Muscle of back (tissue), 13 donors: ENCODE results near the gene PDCD10. TPM values are rescaled to one million over a fixed set of nuclear protein-coding genes. Genes with fewer than 3 reads are reported as not detected.

ENCODE experiments used
- DNase-seq, 3 donors: peaks; one replicate each; pipeline versions ENCODE4 v3.0.0 to v3.0.0-alpha.2; 2013
- long read RNA-seq, 9 donors: transcript quantifications; one replicate each; lab custom pipeline, GENCODE V29; 2026
- polyA plus RNA-seq, 10 donors: library from polyadenylated mRNA; unstranded; fragments of 120-200 nt; gene quantifications; one replicate each; pipeline ENCODE4 v1.2.1, GENCODE V29; 2013; ENCODE audit not compliant: insufficient read length in 10 of 10

The PDCD10 gene
- polyA plus RNA-seq = 10 to 100 TPM; 28.9 to 45.4 (median 37.1) TPM
- long read RNA-seq, donor 1, transcript PDCD10-218 (8 exons, 1,276 nt) = major isoform, 8 of 12 reads
- long read RNA-seq, donor 1, partial matches to known transcripts = 0 of 12 reads
- long read RNA-seq, donor 1, other reads (novel, unspliced or antisense) = 0 of 12 reads
- long read RNA-seq, donor 2, transcript PDCD10-218 (8 exons, 1,276 nt) = major isoform, 6 of 10 reads
- long read RNA-seq, donor 2, partial matches to known transcripts = 0 of 10 reads
- long read RNA-seq, donor 2, other reads (novel, unspliced or antisense) = 0 of 10 reads
- long read RNA-seq, donor 3 = 0 reads
- long read RNA-seq, donor 4, transcript PDCD10-218 (8 exons, 1,276 nt) = major isoform, 16 of 19 reads
- long read RNA-seq, donor 4, partial matches to known transcripts = 0 of 19 reads
- long read RNA-seq, donor 4, other reads (novel, unspliced or antisense) = 0 of 19 reads
- long read RNA-seq, donor 5, transcript PDCD10-208 (9 exons, 1,360 nt) = minor isoform, 6 of 18 reads
- long read RNA-seq, donor 5, transcript PDCD10-218 (8 exons, 1,276 nt) = major isoform, 11 of 18 reads
- long read RNA-seq, donor 5, partial matches to known transcripts = 0 of 18 reads
- long read RNA-seq, donor 5, other reads (novel, unspliced or antisense) = 0 of 18 reads
- long read RNA-seq, donor 6, transcript PDCD10-218 (8 exons, 1,276 nt) = major isoform, 15 of 18 reads
- long read RNA-seq, donor 6, partial matches to known transcripts = 0 of 18 reads
- long read RNA-seq, donor 6, other reads (novel, unspliced or antisense) = 0 of 18 reads
- long read RNA-seq, donor 7, transcript PDCD10-218 (8 exons, 1,276 nt) = major isoform, 11 of 14 reads
- long read RNA-seq, donor 7, partial matches to known transcripts = 0 of 14 reads
- long read RNA-seq, donor 7, other reads (novel, unspliced or antisense) = 0 of 14 reads
- long read RNA-seq, donor 8, transcript PDCD10-218 (8 exons, 1,276 nt) = major isoform, 6 of 9 reads
- long read RNA-seq, donor 8, partial matches to known transcripts = 0 of 9 reads
- long read RNA-seq, donor 8, other reads (novel, unspliced or antisense) = 0 of 9 reads
- long read RNA-seq, donor 9, partial matches to known transcripts = 0 of 1 reads
- long read RNA-seq, donor 9, other reads (novel, unspliced or antisense) = 0 of 1 reads

DNA sequence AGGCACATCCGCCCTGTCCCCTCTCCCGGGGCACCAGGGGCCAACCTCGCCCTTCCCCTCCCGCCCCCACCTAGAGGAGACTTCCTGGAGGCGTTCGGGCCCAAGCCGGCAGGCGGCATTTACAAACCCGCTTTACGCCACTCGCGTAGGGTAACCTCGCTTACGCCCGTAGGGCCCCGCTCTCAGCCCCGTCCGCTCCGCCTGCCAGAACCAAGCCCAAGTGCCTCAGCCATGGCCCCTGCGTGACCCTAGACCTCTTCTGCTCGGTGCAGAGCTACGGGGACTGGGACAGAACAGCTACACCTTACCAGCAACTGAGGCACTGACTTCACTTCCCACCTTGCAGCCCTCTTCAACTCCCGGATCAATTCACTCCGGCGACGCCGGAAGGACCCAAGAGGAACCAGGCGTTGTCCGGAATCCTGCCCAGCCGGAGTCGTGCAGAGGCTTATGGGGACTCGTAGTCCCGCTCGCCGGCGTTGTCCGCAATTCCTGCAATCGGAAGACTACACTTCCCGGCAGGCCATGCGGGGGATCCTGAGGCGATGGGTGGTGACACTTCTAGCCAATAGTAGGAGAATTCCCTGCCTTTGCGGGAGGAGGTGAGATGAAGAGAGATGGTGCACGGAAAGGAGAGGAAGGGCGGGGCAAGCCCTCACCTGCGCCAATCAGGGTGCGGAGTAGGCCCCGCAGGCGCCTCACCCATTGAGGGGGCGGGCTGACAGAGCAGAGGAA, at the start of gene PDCD10:
Gene PDCD10 (minus strand): TSS at position 395 of the 735 bp plus-strand sequence. CDS start 14,735 bp downstream, outside the sequence.
- peak; percentile 97 to 99 (median 98) for DNase-seq

DNA sequence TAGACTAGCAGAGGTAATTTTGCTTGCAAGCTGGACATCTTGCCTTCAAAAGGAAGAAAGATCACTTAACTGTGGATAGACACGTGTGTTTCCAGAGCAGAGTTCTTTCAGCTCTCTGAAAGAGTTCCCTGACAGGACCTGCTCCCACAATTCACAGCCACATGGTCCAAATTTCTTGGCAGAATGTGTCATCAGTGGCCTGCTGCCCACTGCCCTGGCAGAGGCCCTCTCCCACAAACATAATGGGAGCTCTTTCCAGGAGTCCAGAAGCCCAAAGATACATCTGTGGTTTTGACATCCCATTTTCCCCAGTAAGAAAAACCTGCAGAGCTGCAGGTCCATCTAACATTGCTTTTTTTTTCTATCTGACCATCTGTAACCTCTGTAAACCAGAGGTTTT, 49.1 kb upstream of the PDCD10 start:
- peak; percentile 1 to 13 (median 10) for DNase-seq

DNA sequence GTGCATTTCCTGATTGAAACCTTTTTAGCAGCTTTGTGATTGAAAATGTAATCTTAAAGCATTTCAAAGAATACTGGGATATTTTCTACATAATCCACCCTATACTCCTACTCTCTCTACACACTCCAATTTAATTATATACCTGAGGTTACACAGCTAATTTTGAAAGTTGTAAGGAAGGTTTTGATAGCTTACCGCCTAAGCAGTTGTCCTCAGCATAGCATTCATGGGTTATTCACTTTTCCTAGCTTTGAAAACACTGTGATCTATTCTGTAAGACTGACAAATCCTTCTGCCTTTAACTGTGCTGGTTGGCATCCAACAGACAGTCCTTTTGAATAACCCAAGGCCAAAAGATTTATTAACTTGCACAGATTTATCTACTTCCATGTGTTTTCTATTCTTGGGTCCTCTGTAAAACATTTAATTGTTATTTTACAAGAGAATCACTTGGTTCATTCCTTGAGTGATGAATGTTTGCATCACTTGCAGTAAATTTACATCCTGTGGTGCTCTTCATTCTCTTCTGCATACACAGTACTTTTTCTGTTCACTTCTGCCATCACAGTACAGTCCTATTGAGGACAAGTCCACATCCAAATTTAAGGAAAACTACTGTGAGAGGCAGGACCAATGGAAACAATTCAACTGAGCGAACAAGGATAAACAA, 45.7 kb upstream of the PDCD10 start:
- no peak for DNase-seq

DNA sequence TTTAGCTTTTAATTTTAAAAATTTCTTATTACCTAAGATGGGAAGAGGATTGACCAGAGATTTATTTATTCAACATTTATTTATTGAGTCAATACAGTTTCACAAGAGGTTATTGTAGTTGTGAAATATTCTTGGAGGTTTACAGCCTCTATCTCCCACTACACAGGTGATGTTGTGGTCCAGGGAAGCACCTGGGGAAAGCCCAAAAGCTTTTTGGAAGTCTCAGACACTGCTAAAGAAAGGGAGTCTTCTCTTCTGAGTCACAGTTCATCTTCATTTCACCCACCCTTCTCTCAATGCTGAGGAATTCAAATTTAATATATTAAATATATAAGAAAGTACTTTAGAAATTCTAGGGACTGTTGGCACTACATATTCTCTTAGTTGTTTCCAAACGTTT, 42.7 kb upstream of the PDCD10 start:
- no peak for DNase-seq

DNA sequence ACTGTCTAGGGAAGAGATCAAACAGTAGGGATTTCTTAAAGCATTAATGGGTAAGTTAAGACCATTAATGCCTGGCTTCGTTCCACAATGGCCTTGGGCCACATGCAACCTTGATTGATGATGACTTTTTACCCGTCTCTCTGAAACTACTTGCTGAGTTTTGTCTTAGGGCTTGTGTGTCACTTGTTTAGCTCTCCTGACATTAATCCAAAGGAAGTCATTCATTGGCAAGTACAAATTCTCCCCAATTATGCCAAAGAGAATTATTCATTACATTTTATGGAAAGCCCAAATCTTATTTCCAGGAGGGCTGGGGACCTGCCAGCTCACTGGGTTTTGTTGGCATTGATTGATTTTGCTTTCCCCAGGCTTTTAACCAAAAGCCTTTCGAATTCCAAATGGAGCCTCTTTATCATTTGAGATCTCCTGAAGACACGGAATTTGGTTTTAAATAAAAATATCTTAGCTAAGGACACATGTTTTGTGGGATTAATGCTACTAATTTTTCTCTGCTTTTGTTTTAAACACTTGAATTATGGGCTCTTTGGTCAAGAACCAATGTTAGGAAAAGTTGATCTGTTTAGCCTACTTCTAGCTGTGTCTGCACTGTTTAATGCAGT, 41.5 kb upstream of the PDCD10 start:
- DNase-seq = no peak

DNA sequence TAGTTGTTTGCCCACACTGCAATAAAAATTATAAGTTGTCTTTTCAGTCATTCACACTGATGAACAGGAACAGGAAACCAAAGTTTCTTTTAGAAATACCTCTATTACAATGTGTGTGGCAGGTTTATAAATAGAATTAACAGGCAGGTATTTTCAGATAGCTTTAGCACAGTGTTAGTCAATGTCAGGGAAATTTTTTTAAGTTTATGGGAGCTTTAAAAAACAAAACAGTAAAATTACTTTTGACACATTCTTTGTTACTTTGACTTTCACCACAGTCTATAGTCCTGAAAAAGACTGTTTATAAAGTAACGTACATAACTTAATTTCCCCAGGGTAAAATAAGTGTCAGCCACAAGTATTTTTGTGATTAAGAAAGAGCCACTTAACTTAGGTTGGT, 38.9 kb upstream of the PDCD10 start:
- no peak for DNase-seq

DNA sequence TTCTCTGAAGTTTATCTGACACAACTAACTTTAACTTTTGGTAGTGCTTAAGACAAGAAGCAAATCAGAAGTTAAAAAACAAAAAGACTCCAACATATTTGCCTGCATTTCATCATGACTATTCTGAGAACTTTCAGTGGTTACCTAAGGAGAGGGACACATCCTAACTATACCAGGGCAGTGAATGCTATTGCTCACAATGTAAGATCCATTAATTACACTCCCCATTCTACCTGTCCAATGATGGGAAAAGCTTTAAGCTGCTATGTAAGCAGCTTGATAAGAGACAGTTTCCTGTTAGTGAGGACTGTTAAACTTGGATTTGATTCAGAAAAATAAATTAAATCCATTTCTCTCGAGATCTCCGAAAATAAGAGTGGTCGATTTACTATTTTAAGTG, 38.3 kb upstream of the PDCD10 start:
- DNase-seq = no peak

DNA sequence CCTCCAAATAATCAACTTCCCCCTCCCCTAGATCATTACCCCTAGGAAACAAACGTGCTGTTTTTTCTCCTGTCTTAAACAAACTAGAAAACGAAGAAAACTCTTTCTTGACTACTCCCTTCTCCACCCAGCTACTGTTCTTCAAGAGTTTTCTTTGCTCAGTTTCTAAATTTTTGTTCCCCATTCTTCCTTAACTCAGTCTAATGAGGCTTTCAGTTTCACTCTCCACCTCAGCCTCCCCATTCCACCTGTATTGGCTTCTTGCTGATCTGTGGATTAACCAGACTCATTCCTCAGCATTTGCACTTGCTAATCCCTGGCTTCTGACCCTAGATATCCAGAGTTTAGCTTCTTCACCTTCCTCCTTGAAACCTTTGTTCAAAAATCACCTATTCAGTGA, 27.6 kb upstream of the PDCD10 start:
- no peak for DNase-seq

DNA sequence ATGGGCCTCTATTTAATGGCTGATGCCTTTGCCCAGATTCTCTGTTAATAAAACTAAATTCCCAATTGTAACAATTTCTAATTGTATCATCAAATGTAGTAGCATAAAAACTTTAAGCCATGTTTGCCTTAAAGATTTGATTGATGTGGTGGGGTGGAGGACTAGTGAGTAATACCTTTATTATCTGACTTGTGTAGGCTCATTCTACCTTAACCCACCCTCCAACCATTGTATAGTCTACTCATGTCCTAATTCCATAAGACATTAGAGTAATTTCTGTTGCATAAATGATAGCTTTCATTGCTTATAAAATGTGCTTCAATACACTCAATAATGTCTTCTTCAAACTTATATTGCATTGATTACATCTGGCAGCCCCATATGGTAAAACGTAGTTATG, 26.6 kb upstream of the PDCD10 start:
- DNase-seq = no peak

DNA sequence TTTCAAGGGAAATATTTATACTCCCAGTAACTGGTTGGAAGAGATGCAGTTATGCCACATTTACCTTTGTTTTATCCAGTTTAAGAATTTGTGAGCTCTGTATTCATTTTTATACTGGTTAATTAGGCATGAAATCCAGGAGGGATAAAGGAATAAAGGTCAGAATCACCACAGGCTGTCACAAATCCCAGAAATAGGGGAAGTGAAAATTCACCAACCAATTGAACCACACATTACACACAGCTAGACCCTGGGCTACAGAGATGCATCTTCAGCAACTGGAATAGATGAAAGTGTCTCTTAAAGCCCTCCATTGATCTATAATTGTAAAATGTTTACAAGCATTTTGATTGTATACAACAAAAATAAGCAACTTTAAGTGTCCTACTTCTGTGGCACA, 19.4 kb upstream of the PDCD10 start:
- DNase-seq = no peak

DNA sequence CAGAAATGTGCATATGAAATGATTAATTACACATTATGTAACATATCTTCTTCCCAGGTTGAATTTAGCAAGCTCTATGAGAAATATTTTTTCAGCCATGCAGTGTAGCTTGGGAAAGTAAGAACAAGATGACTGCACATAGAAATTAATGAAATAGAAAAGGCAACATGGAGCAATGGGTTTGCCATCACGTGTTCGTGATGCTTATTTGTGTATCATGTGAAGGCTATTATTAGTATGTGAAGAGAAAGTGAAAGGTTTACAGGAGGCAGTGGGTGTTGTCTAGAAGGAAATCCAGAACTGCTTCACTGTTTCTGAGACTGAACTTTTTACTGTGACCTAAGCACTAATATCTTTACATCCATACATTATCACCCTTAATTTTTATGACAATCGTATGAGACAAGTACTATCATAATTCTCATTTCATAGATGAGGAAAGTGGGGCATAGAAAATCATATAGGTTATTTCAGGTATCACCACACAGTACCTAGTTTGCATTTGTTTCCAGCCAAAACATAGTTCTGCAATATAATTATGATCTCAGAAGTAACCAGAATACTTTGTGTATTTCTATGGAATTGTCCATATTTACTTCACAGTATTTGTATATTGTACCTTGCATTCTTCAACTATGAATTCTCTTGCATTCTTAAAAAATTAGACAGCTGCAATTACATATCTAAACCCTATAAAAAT, 15.7 kb upstream of the PDCD10 start:
- DNase-seq = no peak

DNA sequence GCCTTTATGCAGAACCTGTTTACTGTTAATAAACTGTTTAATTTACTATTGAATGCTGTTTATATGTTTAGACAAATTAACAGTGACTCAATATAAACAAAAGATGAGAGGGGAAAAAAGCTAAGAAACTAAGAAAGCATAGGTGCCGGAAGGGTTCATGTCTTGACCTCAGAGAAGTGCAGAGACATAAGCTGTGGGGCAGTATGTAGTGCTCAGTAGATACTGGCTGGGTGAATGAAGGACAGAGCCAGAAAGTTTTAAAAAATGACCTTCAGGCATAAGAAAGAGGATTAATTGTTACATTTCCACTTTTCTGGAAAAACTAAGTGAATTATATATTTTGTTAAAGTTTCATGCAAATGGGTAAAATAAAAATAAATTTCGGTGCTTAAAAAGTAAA, 15.0 kb upstream of the PDCD10 start:
- DNase-seq = no peak

DNA sequence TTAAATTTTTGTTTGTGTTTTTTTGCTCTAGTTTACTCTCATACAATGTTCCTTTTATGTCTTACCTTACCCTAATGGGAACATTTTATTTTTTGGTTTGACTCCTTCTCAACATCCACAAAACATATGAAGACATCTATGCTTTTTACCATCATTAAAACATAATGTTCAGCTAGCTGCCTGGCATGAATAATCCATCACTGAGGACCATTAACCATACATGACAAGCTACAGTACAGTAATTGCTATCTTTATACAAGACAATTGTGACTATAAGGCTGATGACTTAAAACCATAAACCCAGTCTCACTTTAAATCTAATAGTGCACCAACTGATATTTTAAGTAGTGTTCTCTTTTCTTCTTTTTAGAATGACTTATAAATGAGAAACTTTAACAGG, 14.5 kb upstream of the PDCD10 start:
- DNase-seq = no peak

DNA sequence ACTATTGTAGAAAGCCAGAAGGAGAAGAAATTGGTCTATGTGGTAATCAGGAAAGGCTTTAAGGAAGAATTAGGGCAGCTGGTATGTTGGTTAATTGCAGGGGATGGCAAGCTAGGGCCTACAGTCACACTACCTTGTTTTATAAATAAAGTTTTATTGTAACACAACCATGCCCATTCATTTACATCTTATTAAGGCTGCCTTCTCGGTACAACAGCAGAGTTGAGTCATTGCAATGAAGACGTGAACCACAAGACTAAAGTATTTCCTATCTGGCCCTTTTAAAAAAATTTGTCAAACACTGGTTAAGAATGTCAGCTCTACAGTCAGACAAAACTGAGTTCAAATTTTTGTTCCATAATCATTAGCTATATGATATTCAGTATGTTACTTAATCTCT, 9.1 kb upstream of the PDCD10 start:
- no peak for DNase-seq

DNA sequence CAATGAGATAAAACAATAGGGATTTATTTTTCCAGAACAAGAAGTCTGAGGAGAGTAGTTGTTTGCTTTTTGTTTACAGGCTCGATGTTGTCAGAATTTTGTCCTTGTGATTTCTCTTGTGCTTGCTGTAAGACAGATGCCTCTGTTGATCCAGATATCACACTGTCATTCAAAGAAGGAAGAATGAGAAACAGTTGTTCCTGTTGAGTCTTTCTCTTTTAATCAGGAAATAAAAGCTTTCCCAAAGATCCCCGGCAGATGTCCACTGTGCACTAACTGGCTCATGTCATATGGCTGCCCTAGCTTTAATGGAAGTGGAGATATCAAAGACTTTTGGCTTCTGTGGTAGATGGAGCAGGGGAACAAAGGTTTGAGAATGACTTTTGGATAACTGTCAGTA, 7.6 kb upstream of the PDCD10 start:
- DNase-seq = no peak

DNA sequence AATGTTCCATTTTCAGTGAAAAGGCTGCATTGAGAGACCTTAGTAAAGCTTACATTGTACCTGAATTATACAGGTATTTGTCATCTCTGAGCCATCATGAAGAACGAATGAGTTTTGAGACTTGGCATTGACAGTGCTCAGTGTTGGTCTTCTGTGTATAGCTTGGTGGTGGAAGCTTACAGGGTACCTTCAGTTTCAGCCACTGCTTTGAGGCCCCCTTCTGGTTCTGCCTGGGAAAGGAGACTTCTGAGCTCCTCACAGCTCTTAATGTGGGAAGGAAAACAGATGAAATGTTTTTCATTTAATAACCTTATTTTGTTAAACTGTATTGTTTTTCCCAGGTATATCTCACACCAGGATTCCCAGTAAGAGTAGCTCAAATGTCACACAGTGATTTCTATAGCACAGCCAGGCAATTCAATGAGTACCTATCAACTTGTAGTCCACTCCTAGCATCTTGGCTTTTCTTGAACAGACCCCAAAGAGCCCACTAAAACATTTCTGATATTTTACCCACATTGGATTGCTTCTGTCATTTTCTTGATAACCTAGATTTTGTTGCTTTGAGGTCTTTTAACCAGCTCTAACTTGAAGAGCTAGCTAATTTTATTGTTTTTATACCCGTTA, 6.4 kb upstream of the PDCD10 start:
- DNase-seq = peak in 2 of 3 donors; percentile 19 to 20

DNA sequence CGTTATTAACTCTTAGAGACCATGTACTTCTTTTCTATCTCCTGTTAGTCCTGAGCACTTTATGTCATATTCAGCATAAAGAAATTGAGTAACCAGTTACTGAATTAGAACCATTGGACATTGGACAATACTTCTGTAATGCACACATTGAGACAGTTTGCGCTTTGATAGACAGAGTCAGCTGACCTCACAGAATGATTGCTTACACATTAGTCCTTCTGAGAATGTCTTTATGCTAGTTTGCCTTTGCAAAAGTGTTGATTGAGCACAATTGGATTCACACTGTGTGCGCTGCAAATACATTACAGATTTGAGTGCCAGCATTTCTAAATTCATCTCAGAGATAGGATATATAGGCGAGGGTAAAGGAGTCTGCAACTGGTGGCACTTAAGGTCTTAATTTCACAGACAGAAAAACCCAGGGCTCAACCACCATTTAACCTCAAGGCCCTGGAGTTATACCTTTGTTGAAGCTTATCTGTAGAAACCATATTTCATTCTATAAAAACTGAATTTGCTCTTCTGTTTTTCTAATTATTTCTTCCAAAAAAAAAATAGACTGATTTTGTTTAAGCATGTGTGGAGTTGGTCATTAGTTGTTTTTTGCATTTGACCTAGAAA, 4.6 kb upstream of the PDCD10 start:
- DNase-seq = no peak

DNA sequence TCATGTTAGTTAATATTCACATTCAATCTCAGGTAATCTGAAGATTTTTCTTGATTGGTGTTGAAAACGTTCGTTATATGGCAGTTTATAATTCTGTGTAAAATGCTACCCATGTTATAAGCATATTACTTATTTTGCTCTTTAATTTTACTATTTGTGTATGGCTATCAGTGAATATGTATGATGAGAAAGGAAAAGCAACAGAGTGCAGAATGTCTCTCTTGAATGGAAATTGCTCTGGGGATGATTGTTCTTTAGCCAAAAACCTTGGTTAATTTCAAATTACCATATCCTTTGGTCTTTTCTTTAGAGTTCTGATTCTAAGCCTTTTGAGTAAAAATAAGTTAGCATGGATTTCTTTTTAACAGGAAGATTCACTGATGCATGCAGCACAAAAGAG, 3.3 kb upstream of the PDCD10 start:
- no peak for DNase-seq

DNA sequence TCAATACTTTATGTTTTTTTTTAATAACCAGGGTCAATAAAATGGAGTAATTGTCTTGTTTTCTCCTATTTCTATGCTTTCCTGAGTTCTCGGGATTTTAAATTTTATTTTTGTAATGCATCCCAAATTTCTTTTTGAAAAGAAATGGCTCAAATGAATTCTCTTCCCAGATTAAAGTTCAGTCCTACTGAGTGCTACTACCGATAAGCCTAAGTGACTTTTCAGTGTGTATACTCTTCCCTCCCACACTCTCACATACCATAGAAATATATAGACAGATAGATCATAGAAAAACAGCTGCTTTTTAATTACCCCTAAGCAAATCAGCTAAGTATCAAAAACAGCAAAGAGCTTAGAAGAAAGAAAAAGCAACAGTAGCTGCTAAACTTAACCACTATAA, 2.3 kb upstream of the PDCD10 start:
- no peak for DNase-seq
